PFSK-1 (cell line): ENCODE data around the gene PIP4K2A.

Experiments used
- FOXP2 ChIP-seq: optimal IDR thresholded peaks from 2 replicates; pipeline ENCODE3; 2011; ENCODE audit warnings: borderline replicate concordance, control low read depth, inconsistent platforms; ENCODE audit not compliant: insufficient read depth; ENCODE audit errors: extremely low read length, extremely low read depth
- POLR2AphosphoS5 ChIP-seq: IDR thresholded peaks from 2 replicates; pipeline ENCODE4 v1.6.1; 2012; ENCODE audit warnings: low read depth, mild to moderate bottlenecking, control low read depth, low read length, moderate library complexity
- REST ChIP-seq, 2 experiments: IDR thresholded peaks; 2 replicates each; pipeline versions ENCODE4 v1.6.1 to v1.8.0; 2011 to 2012; ENCODE audit warnings: low read depth in 2 of 2, low read length in 2 of 2, control low read depth in 1 of 2, inconsistent platforms in 1 of 2, mild to moderate bottlenecking in 1 of 2, moderate library complexity in 1 of 2; ENCODE audit not compliant: insufficient read depth in 1 of 2
- SIN3A ChIP-seq: IDR thresholded peaks from 2 replicates; pipeline ENCODE4 v1.6.1; 2012; ENCODE audit warnings: mild to moderate bottlenecking, low read length, moderate library complexity, borderline replicate concordance; ENCODE audit not compliant: insufficient read depth
- TAF1 ChIP-seq: IDR thresholded peaks from 2 replicates; pipeline ENCODE4 v1.6.1; 2012; ENCODE audit warnings: low read length, control low read depth, borderline replicate concordance; ENCODE audit not compliant: insufficient read depth

Gene PIP4K2A

GRCh38 chr10:22719406-22720042 lies 5.1 kb upstream of the PIP4K2A start:
- no peak for TF ChIP-seq FOXP2
- no peak for TF ChIP-seq POLR2AphosphoS5
- no peak for TF ChIP-seq TAF1
- no peak for TF ChIP-seq SIN3A
- no peak for TF ChIP-seq REST (IDR thresholded peaks at IDR 0.05; ENCODE audit: insufficient read depth in 1 of 2, low read depth in 2 of 2, low read length in 2 of 2)

GRCh38 chr10:22717728-22718127 lies 3.4 kb upstream of the PIP4K2A start:
- TF ChIP-seq TAF1 = no peak
- no peak for TF ChIP-seq SIN3A
- TF ChIP-seq REST (IDR thresholded peaks at IDR 0.05; ENCODE audit: insufficient read depth in 1 of 2, low read depth in 2 of 2, low read length in 2 of 2) = no peak
- no peak for TF ChIP-seq FOXP2
- no peak for TF ChIP-seq POLR2AphosphoS5

- TF ChIP-seq SIN3A (no peak), REST (IDR thresholded peaks at IDR 0.05; ENCODE audit: insufficient read depth in 1 of 2, low read depth in 2 of 2, low read length in 2 of 2) (no peak), POLR2AphosphoS5 (no peak), FOXP2 (no peak), TAF1 (no peak)
These were observed 2.6 kb upstream of the PIP4K2A start for GRCh38 chr10:22716943-22717342.

GRCh38 chr10:22715290-22715625 lies 880 bp upstream of the PIP4K2A start:
- no peak for TF ChIP-seq SIN3A
- no peak for TF ChIP-seq REST (IDR thresholded peaks at IDR 0.05; ENCODE audit: insufficient read depth in 1 of 2, low read depth in 2 of 2, low read length in 2 of 2)
- no peak for TF ChIP-seq FOXP2
- TF ChIP-seq TAF1 = no peak
- TF ChIP-seq POLR2AphosphoS5 = no peak
